ENCODE measurements around the gene MED29.
A peak's percentile ranks its signal among the peaks of the same experiment; 100 is the strongest.

Gene MED29

DNA sequence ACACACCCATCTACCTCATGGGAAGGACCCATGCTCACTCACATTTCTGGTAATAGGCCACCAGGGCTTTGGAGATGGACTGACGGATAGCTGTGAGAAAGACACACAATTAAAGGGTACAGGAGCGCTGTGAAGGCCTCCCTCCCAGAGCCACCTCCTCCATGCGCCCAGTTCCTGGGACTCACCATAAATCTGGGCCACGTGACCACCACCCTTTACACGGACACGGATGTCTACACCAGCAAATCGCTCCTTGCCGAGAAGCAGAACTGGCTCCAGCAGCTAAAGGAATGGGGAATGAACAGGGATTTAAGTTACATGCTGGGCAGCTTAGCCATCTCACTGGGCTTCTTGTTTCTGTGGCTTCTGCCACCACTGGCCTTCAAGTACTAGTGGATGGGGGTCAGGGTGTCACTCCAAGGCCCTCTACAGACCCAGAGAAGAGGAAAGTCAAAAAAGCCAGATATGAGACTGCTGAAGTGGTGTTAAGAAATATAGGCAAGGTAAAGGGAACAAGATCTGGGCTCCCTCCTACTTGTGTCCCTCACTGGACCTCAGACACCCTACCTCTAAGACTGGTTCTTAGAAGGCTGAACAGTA is 42.4 kb downstream of the MED29 start:
- DNase-seq = no peak

DNA sequence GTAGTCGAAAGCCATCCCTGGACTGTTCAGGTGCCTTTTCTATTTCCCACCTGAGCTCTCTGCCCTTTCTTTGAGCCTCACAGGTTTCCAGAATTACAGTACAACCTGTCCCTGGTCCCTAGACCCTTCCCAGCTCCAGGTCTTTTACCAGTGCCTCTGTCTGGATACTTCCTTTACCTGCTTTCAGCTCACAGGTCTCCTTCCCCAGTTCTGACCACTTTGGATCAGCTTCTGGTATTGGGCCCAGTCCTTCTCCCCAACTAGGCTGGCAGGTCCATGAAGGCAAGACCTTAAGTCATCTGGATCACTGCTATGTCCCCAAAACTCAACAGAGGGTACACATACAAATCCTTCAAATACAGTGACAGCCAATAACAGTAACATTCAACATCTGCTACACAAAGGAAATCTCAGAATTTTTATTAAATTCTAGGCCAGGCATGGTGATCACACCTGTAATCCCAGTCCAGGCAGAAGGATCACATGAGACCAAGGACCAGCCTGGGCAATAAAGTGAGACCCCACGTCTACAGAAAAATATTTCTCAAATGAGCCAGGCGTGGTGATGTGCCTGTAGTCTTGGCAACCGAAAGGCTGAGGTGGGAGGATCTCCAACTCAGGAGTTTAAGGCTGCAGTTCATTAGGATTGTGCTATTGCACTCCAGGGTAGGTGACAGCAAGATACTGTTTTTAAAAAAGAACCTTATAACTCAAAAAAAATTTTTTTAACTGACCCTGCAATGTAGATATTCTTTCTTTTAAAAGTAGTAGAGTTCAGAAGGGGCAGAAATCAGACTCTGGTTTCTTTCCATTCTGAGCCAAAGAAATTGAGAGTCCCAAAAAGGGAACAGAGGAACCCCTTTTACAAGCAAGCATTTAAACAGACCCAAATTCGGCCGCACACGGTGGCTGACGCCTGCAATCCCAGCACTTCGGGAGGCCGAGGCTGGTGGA is 43.2 kb downstream of the MED29 start:
- no peak for DNase-seq

DNA sequence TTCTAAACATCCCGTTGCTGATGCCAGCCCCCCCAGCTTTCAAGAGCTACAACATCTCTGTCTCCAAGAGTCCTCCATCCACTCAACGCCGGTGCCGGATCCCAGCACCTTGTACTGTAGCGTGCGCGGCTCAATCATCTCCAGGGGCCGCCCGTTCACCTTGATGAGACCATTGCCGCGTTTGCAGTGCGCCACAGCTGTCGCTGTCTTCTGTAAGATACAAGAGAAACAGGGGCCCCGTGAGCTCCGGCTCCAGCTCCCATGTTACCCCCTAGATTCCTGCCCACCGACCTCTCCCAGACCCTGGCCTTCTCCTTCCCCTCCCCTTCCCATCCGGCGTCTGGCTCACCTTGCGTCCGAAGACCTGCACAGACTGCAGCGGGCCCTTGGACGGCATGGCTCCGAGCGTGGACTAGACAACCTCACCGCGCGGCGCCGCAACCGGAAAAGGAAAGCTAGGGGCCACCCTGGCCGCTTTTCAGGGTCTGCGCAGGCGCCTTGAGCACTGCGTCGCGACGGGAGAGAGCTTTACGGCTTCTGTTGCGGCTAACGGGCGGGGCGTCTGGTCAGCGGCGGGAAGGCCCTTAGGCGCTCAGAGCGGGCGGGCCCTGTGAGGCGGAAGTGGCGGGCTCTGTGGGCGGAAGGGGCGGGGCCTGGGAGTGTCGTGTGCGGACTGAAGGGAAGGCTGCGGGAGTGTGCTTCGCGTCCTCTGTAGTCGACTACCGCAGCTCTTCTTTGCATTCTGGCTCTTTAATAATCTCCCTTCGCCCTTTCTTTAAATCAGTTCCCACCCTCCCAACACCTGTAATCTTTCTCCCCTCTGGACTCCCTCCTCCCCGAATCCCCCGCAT is 44.5 kb downstream of the MED29 start, which contains the start of gene RPS16:
TSS of gene RPS16 (minus strand) at position 451 of the 851 bp plus-strand sequence. CDS start at position 397, 54 bp downstream.
- DNase-seq = peak; percentile 99

DNA sequence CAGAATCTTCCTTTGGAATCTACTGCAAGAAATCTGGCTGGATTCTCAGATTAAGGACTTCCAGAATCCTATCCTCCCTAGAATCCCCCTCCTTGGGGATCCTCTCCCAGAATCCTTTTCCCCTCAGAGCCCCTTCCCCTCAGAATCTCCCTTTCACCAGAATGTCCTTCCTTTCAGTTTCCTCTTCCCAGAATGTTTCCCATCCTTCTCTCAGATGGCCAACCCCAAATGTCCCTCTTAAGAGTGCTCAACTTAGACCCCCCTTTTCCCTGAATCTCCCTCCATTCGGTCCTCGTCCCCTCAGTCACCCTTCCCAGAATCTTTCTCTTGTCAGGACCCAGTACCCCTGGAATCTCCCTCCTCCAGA is 45.2 kb downstream of the MED29 start:
- DNase-seq = no peak

DNA sequence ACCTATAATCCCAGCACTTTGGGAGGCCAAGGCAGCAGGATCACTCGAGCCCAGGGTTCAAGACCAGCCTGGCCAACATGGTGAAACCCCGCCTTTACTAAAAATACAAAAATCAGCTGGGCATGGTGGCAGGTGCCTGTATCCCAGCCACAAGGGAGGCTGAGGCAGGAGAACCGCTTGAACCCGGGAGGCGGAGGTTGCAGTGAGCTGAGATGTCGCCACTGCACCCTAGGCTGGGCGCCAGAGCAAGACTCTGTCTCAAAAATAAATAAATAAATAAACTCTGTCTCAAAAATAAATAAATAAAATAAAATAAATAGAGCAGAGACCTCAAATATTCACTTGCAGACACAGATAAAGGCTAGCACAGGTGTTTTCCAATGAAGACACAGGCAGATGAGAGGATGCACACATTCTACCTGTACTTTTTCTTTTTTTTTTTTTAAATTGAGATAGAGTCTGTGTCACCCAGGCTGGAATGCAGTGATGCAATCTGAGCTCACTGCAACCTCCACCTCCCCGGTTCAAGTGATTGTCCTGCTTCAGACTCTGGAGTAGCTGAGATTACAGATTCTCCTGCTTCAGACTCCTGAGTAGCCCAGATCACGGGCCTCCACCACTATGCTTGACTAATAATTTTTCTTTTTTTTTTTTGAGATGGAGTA is 47.2 kb downstream of the MED29 start:
- DNase-seq = no peak

DNA sequence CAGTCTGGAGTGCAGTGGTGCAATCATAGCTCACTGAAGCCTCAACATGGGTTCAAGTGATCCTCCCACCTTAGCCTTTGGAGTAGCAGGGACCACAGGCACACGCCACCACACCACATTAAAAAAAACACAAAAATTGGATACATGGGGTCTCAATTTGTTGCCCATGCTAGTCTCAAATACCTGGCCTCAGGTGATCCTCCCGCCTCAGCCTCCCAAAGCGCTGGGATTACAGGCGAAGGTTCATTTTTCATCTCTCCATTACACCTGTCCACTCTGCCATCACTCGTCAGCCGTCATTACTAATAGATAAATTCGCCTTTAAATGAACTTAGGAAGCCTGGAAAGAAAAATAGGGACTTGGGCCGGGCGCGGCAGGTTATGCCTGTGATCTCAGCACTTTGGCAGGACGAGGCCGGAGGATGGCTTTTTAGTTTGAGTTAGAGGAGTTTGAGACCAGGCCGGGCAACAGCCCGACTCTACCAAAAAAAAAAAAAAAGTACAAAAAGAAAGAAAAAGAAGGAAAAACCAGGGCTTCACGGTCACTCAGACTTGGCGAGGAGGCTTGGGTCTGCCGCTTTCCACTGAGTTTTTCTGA is 53.5 kb downstream of the MED29 start:
- DNase-seq = no peak

DNA sequence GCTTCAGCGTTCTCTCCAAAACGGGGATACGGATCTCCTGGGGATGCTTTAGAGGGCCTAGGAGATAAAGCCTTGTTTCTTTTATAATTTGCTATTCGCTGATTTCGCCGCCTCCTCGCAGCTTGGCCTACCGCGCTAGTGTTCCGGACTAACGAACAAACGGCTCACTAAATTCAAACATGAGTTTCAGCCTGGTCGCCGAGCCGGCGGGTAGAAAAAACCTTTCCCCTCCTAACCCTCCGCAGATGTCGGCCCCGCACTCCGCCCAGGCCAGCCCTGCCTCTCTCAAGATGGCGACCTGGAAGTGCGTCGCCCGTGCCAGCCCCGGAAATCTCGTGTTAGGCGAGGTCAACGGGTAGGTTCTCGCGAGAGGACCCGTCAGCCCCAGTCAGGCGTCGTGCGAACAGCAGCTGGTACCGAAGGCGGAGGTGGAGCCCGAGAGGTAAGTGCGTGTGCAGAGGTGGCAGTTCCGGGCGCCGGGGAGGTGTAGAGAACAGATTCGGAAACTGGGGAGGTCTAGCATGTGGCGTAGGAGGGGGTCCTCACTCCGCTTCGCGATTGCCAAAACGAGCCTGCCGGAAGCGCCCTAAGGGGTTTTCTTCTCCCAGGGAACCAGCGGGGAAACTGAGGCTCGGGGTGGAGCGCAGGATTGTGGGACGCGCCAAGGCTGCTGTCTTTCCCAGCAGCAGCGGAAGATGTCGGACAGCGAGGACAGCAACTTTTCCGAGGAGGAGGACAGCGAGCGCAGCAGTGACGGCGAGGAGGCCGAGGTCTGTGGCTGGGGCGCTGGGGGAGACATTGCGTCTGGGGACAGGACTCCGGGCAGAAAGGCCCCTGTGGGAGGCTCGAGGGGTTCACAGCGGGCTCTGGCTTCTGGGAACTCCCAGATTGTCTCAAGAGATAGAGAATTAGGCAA is 54.3 kb downstream of the MED29 start, which contains the start of gene SUPT5H:
TSS of gene SUPT5H (plus strand) at position 387 of the 916 bp plus-strand sequence. CDS start at position 696, 309 bp downstream.
- DNase-seq = peak; percentile 97

DNA sequence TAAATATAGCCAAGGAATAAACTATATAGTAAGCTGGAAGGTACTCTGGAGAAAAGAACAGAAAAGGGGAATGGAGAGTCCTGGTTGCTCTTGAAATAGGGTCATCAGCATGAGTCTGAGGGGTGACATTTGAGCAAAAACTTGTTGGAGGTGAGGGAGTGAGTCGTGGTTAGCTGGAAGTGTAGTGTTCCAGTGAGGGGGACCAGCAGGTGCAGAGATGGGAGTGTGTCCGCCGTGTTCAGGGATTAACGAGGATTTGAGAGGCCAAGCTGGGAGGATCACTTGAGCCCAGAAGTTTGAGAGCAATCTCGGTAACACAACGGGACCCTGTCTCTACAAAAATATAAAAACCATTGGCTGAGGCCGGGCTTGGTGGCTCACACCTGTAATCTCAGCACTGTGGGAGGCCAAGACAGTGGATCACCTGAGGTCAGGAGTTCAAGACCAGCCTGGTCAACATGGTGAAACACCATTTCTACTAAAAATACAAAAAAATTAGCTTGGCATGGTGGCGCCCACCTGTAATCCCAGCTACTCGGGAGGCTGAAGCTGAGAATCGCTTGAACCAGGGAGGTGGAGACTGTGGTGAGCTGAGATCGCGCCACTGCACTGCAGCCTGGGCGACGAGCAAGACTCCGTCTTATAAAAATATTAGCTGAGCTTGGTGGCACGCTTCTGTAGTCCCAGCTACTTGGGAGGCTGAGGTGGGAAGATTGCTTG is 55.3 kb downstream of the MED29 start:
- no peak for DNase-seq

DNA sequence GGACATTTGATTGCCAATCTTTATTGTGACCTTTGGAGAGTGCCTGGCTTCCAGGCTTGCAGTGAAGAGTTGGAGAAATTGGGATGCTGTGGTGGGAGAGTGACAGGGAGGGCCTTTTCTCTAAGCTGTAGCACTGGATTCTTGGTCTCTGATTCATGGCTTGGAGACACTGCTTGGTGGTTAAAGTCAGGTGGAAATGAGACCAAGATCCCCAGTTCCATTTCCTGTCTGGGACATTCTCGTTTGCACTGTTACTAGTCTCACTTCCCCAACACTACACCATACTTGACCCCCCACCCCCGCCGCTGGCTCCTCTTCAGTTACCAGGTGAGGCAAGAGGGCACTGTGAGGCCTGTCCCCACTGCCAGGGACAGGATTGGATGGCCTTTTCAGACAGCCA is 57.1 kb downstream of the MED29 start:
- no peak for DNase-seq

DNA sequence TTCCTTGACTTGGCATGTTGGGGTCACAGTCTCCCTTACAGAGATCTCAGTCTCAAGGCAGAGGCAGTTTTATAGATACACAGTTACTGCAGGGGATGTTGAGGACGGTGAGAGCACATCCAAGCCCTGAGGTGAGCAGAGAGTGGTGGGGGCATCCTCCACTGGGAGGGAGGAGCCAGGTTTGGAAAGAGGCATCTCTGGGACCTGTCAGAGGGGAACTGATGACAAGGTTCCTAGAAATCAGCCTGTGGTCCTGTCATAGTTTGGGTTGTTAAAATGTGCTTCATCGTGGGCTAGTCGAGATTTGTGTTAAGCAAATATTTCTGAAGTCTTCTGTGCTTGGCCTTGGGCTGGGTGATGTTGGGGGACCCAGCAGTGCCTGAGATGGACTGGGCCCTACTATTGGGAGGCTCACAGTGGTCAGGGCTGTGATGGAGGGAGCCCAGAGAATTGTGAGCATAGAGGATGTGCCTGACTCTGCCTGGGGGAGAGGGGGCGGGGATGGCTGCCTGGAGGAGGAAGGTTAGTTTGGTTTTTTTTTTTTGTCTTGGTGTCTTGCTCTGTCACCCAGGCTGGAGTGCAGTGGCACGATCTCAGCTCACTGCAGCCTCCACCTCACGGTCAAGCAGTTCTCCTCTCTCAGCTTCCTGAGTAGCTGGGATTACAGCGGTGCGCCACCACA is 58.1 kb downstream of the MED29 start:
- DNase-seq = no peak
